GM19372 (cell line): ENCODE results near the gene ATXN7.
A peak's percentile ranks its signal among the peaks of the same experiment; 100 is the strongest.

ENCODE experiments used
- ATAC-seq: cut with Tn5 transposase; IDR thresholded peaks from one replicate; pipeline ENCODE4 v1.9.1; 2021; ENCODE audit warnings: mild to moderate bottlenecking, low read depth, moderate library complexity; ENCODE audit not compliant: unreplicated experiment

Gene ATXN7

GRCh38 chr3:63960048-63960711, 96.5 kb downstream of the ATXN7 start:
- no peak for ATAC-seq

GRCh38 chr3:63961891-63962290, 98.2 kb downstream of the ATXN7 start:
- peak; percentile 87 for ATAC-seq

- ATAC-seq: no peak
Measured at GRCh38 chr3:63963496-63963895, 99.8 kb downstream of the ATXN7 start.

GRCh38 chr3:63964681-63965485, 101.2 kb downstream of the ATXN7 start:
- ATAC-seq: no peak

GRCh38 chr3:63966007-63966406, 102.3 kb downstream of the ATXN7 start:
- no peak for ATAC-seq

GRCh38 chr3:63966871-63967270, 103.2 kb downstream of the ATXN7 start:
- no peak for ATAC-seq

- ATAC-seq: peak; percentile 70
Measured at GRCh38 chr3:63967675-63968611, 104.3 kb downstream of the ATXN7 start.

GRCh38 chr3:63968612-63969350, 105.1 kb downstream of the ATXN7 start:
- ATAC-seq: peak; percentile 21

GRCh38 chr3:63969876-63970275, 106.2 kb downstream of the ATXN7 start:
- no peak for ATAC-seq

GRCh38 chr3:63970631-63971475, 107.2 kb downstream of the ATXN7 start:
- ATAC-seq: no peak

- no peak for ATAC-seq
Measured at GRCh38 chr3:63972196-63972595, 108.5 kb downstream of the ATXN7 start.

- ATAC-seq: no peak
Measured at GRCh38 chr3:63972987-63973386, 109.3 kb downstream of the ATXN7 start.

- ATAC-seq: no peak
Measured at GRCh38 chr3:63973406-63973805, 109.7 kb downstream of the ATXN7 start.

- no peak for ATAC-seq
Measured at GRCh38 chr3:63974451-63974850, 110.8 kb downstream of the ATXN7 start.

- ATAC-seq: no peak
Measured at GRCh38 chr3:63975723-63976122, 112.1 kb downstream of the ATXN7 start.

- no peak for ATAC-seq
Measured at GRCh38 chr3:63976161-63976871, 112.6 kb downstream of the ATXN7 start.

- ATAC-seq: no peak
Measured at GRCh38 chr3:63976872-63977200, 113.2 kb downstream of the ATXN7 start.

GRCh38 chr3:63977893-63978292, 114.2 kb downstream of the ATXN7 start:
- ATAC-seq: no peak
